Osteocyte (in vitro differentiated cells): ENCODE measurements around the gene CTBP2. TPM values are rescaled to one million over a fixed set of nuclear protein-coding genes. Genes with fewer than 3 reads are reported as not detected.
A peak's percentile ranks its signal among the peaks of the same experiment; 100 is the strongest.

ENCODE experiments used
- DNase-seq: peaks from one replicate; pipeline ENCODE4 v3.0.0; 2021; ENCODE audit warnings: mixed read lengths; ENCODE audit not compliant: unreplicated experiment; ENCODE audit errors: extremely low spot score
- H3K27ac Mint-ChIP-seq: one replicate; pipeline ENCODE4 v1.8.0; 2021; ENCODE audit warnings: mild to moderate bottlenecking, mixed read lengths; ENCODE audit not compliant: unreplicated experiment
- H3K27me3 Mint-ChIP-seq: one replicate; pipeline ENCODE4 v1.8.0; 2021; ENCODE audit warnings: mixed read lengths; ENCODE audit not compliant: unreplicated experiment
- H3K36me3 Mint-ChIP-seq: one replicate; pipeline ENCODE4 v1.8.0; 2021; ENCODE audit warnings: mixed read lengths; ENCODE audit not compliant: unreplicated experiment
- H3K4me1 Mint-ChIP-seq: one replicate; pipeline ENCODE4 v1.8.0; 2021; ENCODE audit warnings: mixed read lengths; ENCODE audit not compliant: unreplicated experiment
- H3K4me3 Mint-ChIP-seq: one replicate; pipeline ENCODE4 v1.8.0; 2021; ENCODE audit warnings: mild to moderate bottlenecking, moderate library complexity, mixed read lengths; ENCODE audit not compliant: unreplicated experiment
- H3K9me3 Mint-ChIP-seq: one replicate; pipeline ENCODE4 v1.8.0; 2021; ENCODE audit warnings: mixed read lengths; ENCODE audit not compliant: unreplicated experiment
- CTCF ChIP-seq: fragments of 200-600 bp; sonication (generic); IDR thresholded peaks from 2 replicates; pipeline ENCODE4 v1.5.0; 2021; ENCODE audit warnings: antibody characterized with exemption, mild to moderate bottlenecking, moderate library complexity
- total RNA-seq: library from RNA; stranded (reverse); gene quantifications from 2 replicates; pipeline ENCODE4 v1.2.1, GENCODE V29; 2021

Gene CTBP2
- total RNA-seq, 1 donor from 2014 or later, result 125 TPM

DNA sequence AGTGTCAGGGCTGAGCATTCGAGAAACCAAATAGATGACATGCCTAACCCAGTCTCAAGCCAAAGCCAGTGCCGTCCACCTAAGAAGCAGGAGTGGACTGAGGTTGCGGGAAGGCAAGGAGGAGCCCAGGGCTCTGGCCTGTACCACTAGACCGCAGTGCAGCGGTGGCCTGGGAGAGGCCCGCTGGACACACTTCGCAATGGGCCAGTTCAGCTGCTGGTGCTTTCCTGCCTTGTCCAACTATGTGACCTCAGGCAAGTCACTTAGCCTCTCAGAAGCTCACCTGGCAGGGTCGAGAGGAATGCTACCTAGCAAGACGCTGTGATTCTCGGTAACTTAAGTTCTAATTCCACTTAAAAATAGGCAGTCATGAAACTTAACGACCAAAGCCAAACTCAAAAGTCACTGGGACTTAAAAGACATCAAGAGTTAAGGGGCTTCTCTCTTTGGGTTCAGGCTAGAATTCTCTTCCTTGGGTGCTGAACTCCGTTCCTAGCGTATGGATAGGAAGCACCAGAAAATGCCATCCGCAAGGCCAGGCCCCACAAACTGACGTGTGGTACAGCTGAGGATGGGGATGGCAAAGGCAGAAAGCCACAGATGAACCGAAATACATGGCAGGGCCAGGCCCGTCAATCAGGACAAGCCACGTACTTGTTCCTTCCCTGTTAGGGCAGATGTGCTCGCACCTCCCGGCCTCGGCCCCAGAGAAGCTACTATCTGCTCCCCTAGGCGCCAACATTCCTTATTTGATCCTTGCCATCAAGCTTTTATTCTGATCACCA is 34.2 kb downstream of the CTBP2 start:
- H3K9me3 Mint-ChIP-seq, result no peaks in the 10 kb centered on the region

GRCh38 chr10:125124907-125125306 is 35.5 kb downstream of the CTBP2 start:
- Mint-ChIP-seq H3K27me3 (no peaks in the 10 kb centered on the region), H3K36me3 (peaks cover 30% of the 10 kb centered on the region), H3K27ac (peak overlapping the region; percentile 88), H3K9me3 (no peaks in the 10 kb centered on the region), H3K4me3 (no peak overlapping the region), H3K4me1 (peaks cover 73% of the 10 kb centered on the region)
- TF ChIP-seq CTCF, result no peak
- no peak for DNase-seq

More for the DNA sequence above, 34.2 kb downstream of the CTBP2 start:
- peaks cover 62% of the 10 kb centered on the region for H3K4me1 Mint-ChIP-seq
- no peaks in the 10 kb centered on the region for H3K27me3 Mint-ChIP-seq
- no peak for TF ChIP-seq CTCF
- peak overlapping the region; percentile 2 for H3K27ac Mint-ChIP-seq
- no peak for DNase-seq
- H3K36me3 Mint-ChIP-seq, result peaks cover 36% of the 10 kb centered on the region
- no peak overlapping the region for H3K4me3 Mint-ChIP-seq

- peaks cover 82% of the 10 kb centered on the region for H3K4me1 Mint-ChIP-seq
- no peaks in the 10 kb centered on the region for H3K27me3 Mint-ChIP-seq
- H3K4me3 Mint-ChIP-seq, result peak overlapping the region; percentile 40
- H3K27ac Mint-ChIP-seq, result peak overlapping the region; percentile 94
- no peak for DNase-seq
- peaks cover 24% of the 10 kb centered on the region for H3K36me3 Mint-ChIP-seq
- no peak for TF ChIP-seq CTCF
- no peaks in the 10 kb centered on the region for H3K9me3 Mint-ChIP-seq
These were observed 36.3 kb downstream of the CTBP2 start for GRCh38 chr10:125124115-125124487.

GRCh38 chr10:125123476-125124114 is 36.8 kb downstream of the CTBP2 start:
- Mint-ChIP-seq H3K27me3 (no peaks in the 10 kb centered on the region), H3K27ac (peak overlapping the region; percentile 94), H3K4me3 (peak overlapping the region; percentile 40), H3K4me1 (peaks cover 84% of the 10 kb centered on the region), H3K36me3 (peaks cover 21% of the 10 kb centered on the region), H3K9me3 (no peaks in the 10 kb centered on the region)
- peak; percentile 93 for DNase-seq
- TF ChIP-seq CTCF, result no peak

DNA sequence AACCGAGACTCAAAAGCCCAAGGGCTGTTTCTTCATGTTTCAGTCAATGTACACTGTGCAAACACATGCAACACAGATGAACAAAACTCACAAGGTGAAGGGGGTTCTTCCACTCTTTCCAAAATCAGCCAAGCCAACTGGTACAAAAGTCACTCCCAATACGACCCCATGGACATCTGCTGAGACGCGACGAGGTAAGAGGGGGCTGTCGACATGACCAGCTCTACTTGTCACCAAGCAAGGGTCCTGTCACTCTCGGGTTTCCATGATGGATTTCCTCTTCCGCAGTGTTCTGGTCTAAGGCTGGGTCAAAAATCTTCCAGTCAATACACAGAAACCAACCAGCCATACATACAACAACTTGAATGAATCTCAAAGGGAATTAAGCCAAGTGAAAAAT is 37.8 kb downstream of the CTBP2 start:
- Mint-ChIP-seq H3K36me3 (peaks cover 19% of the 10 kb centered on the region), H3K27ac (peak overlapping the region; percentile 94), H3K4me3 (no peak overlapping the region), H3K27me3 (no peaks in the 10 kb centered on the region), H3K4me1 (peaks cover 85% of the 10 kb centered on the region), H3K9me3 (no peaks in the 10 kb centered on the region)
- TF ChIP-seq CTCF, result no peak
- DNase-seq, result no peak
